Loucy (cell line): ENCODE measurements around the gene SPOCK1.

Experiments
- H2AFZ ChIP-seq: fragments of 200-600 bp; sonication (generic); 2 replicates; pipeline ENCODE4 v1.6.0; 2016; ENCODE audit warnings: antibody characterized with exemption, mild to moderate bottlenecking, low read length, moderate library complexity
- H3F3A ChIP-seq: fragments of 200-600 bp; 2 replicates; pipeline ENCODE4 v1.6.0; 2016; ENCODE audit warnings: antibody characterized with exemption, low read depth, mild to moderate bottlenecking
- H3K27me3 ChIP-seq: fragments of 200-600 bp; sonication (generic); 2 replicates; pipeline ENCODE4 v1.6.1; 2014; ENCODE audit warnings: low read length, mild to moderate bottlenecking; ENCODE audit not compliant: insufficient read depth, poor library complexity, severe bottlenecking
- H3K36me3 ChIP-seq: fragments of 200-600 bp; sonication (generic); 2 replicates; pipeline ENCODE4 v1.6.1; 2016; ENCODE audit warnings: low read length; ENCODE audit not compliant: insufficient read depth
- H3K4me1 ChIP-seq: fragments of 200-600 bp; sonication (generic); 2 replicates; pipeline ENCODE4 v1.5.1; 2014; ENCODE audit warnings: low read length, mild to moderate bottlenecking; ENCODE audit not compliant: insufficient read depth, poor library complexity, severe bottlenecking
- H3K4me2 ChIP-seq: fragments of 200-600 bp; sonication (generic); 2 replicates; pipeline ENCODE4 v1.6.0; 2014; ENCODE audit warnings: antibody characterized with exemption, low read length, low read depth, mild to moderate bottlenecking; ENCODE audit not compliant: poor library complexity, severe bottlenecking
- H3K4me3 ChIP-seq: fragments of 200-600 bp; sonication (generic); 2 replicates; pipeline ENCODE4 v1.5.1; 2014; ENCODE audit warnings: low read length, mild to moderate bottlenecking, mixed read lengths; ENCODE audit not compliant: poor library complexity, severe bottlenecking
- H3K79me2 ChIP-seq: fragments of 200-600 bp; sonication (generic); 2 replicates; pipeline ENCODE4 v1.6.1; 2014; ENCODE audit warnings: low read length; ENCODE audit not compliant: insufficient read depth
- H3K9ac ChIP-seq: fragments of 200-600 bp; sonication (generic); 2 replicates; pipeline ENCODE4 v1.6.0; 2014; ENCODE audit warnings: mild to moderate bottlenecking, low read depth, low read length, moderate library complexity; ENCODE audit not compliant: poor library complexity, severe bottlenecking
- H3K9me2 ChIP-seq: fragments of 200-600 bp; sonication (generic); replicated peaks from 2 replicates; pipeline ENCODE4 v1.6.1; 2016; ENCODE audit warnings: low read depth, low read length, mixed read lengths
- H3K9me3 ChIP-seq: fragments of 200-600 bp; sonication (generic); 2 replicates; pipeline ENCODE4 v1.6.1; 2014; ENCODE audit warnings: mild to moderate bottlenecking, antibody characterized with exemption, low read length, low read depth; ENCODE audit not compliant: insufficient read depth
- H4K20me1 ChIP-seq: fragments of 200-600 bp; sonication (generic); 2 replicates; pipeline ENCODE4 v1.6.0; 2014; ENCODE audit warnings: antibody characterized with exemption, low read length, mild to moderate bottlenecking; ENCODE audit not compliant: insufficient read depth, poor library complexity, severe bottlenecking
- CTCF ChIP-seq: fragments of 200-600 bp; sonication (generic); conservative IDR thresholded peaks from 2 replicates; pipeline ENCODE4 v1.5.1; 2014; ENCODE audit warnings: mild to moderate bottlenecking, antibody characterized with exemption, low read length
- EZH2phosphoT487 ChIP-seq: fragments of 200-600 bp; IDR thresholded peaks from 2 replicates; pipeline ENCODE4 v1.6.1; 2018; ENCODE audit warnings: antibody characterized with exemption, mild to moderate bottlenecking, moderate library complexity, borderline replicate concordance

Gene SPOCK1

GRCh38 chr5:137344021-137344420 lies 155.1 kb downstream of the SPOCK1 start:
- no peak overlapping the region for H3K9ac ChIP-seq
- H3F3A ChIP-seq = no peaks in the 10 kb centered on the region
- TF ChIP-seq EZH2phosphoT487 (no peak), CTCF (no peak)
- peaks cover 11% of the 10 kb centered on the region for H3K4me1 ChIP-seq
- H4K20me1 ChIP-seq = no peaks in the 10 kb centered on the region
- H2AFZ ChIP-seq = no peak overlapping the region
- no peaks in the 10 kb centered on the region for H3K36me3 ChIP-seq
- no peaks in the 10 kb centered on the region for H3K27me3 ChIP-seq
- no peak overlapping the region for H3K4me3 ChIP-seq
- no peaks in the 10 kb centered on the region for H3K79me2 ChIP-seq
- no peak overlapping the region for H3K4me2 ChIP-seq
- H3K9me3 ChIP-seq = no peaks in the 10 kb centered on the region
- no peaks in the 10 kb centered on the region for H3K9me2 ChIP-seq

DNA sequence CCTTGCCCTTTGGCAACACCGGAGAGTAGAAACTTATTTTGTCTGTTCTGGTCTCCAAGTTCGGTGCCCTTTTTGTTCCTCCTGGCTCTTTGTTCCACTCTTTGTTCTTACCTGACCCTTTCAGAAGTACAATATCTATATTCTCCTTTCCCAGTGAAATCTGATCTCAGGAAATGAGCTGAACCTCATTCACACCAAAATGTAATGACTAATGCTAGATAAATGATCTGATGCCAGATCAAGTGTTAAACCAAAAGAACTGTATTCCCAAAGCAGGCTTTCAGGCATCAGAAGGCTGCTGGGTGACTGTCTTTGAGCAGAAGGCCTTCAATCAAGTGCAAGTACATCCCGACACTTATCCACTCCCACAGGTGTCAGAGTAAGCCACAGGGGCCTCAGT lies 156.4 kb downstream of the SPOCK1 start:
- Histone ChIP-seq H3K4me3 (no peak overlapping the region), H3K4me2 (peak overlapping the region; percentile 14), H2AFZ (no peak overlapping the region), H3K9me2 (no peaks in the 10 kb centered on the region), H3K79me2 (no peaks in the 10 kb centered on the region), H3K4me1 (peaks cover 11% of the 10 kb centered on the region), H3F3A (no peaks in the 10 kb centered on the region), H3K27me3 (no peaks in the 10 kb centered on the region), H4K20me1 (no peaks in the 10 kb centered on the region), H3K9ac (no peak overlapping the region), H3K9me3 (no peaks in the 10 kb centered on the region), H3K36me3 (no peaks in the 10 kb centered on the region)
- no peak for TF ChIP-seq EZH2phosphoT487
- TF ChIP-seq CTCF = no peak

DNA sequence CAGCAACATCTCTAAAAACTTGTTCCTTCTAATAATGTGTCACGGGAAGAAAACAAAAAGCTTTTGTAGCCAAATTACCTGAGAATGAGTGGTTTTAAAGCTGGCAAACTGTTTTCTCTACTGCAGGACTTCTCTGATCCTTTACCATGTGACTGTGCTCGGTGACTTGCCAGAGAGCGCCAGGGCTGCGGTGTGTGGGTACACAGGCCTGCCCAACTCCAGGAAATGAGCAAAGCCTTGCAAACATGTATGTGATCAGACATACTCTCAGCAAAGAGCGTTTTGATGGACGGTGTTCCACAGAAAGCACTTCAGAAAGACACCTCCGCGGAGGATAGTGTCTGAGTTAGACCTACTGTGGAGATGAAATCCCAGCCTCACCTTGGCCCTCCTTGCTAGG lies 157.3 kb downstream of the SPOCK1 start:
- no peaks in the 10 kb centered on the region for H3F3A ChIP-seq
- no peaks in the 10 kb centered on the region for H3K27me3 ChIP-seq
- H3K4me2 ChIP-seq = peak overlapping the region; percentile 14
- no peaks in the 10 kb centered on the region for H3K9me2 ChIP-seq
- H3K79me2 ChIP-seq = no peaks in the 10 kb centered on the region
- H3K9ac ChIP-seq = no peak overlapping the region
- H3K4me3 ChIP-seq = no peak overlapping the region
- H3K9me3 ChIP-seq = no peaks in the 10 kb centered on the region
- H4K20me1 ChIP-seq = no peaks in the 10 kb centered on the region
- H3K4me1 ChIP-seq = peaks cover 11% of the 10 kb centered on the region
- no peaks in the 10 kb centered on the region for H3K36me3 ChIP-seq
- H2AFZ ChIP-seq = 0 out of 2 replicates have a peak overlapping the region, but pooled peaks have one; percentile 57
- no peak for TF ChIP-seq CTCF
- TF ChIP-seq EZH2phosphoT487 = no peak
